ENCODE data around the gene ALDH5A1.

ALDH5A1 gene

DNA sequence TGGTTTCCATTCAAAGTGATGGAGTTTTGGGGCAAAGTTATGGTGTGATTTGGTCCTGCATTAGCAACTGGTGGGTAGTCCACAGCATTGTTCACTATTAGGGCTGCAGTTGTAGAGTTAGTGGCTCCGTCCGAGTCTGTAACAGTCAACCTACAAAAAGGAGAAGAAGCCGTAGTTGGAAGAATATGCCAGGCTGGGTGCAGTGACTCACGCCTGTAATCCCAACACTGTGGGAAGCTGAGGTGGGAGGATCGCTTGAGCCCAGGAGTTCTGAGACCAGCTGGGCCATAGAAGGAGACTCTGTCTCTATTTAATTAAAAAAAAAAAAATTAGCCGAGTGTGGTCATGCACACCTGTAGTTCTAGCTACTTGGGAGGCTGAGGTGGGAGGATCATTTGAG is 81.7 kb downstream of the ALDH5A1 start:
- no peak for DNase-seq

DNA sequence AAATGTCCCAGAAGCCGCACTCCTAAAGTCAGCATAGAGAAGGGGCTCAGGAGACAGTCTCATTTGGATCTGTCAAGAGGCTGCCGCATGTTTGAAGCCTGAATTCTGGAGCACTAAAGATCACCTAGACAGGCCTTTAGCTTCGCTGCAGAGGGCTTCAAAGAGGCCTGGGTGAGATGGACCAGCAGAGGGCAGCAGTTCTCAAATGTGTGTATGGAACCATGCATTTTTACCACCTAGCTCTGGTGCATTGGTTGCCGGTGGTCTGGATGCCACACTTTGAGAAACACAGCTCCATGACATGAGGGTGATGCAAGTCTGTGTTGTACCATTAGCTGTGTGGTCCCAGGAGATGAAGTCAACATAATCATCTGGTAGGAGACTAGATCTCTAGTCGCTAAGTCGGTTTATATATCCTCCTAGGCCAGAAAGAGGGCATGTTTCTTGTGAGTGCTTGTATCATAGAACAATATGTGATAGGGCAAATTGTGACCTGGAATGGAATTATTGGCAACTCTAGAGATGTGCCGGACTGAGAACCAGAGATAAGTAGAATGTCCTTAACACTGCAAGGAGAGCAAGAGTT is 86.4 kb downstream of the ALDH5A1 start:
- peak; percentile 85 to 86 for DNase-seq

DNA sequence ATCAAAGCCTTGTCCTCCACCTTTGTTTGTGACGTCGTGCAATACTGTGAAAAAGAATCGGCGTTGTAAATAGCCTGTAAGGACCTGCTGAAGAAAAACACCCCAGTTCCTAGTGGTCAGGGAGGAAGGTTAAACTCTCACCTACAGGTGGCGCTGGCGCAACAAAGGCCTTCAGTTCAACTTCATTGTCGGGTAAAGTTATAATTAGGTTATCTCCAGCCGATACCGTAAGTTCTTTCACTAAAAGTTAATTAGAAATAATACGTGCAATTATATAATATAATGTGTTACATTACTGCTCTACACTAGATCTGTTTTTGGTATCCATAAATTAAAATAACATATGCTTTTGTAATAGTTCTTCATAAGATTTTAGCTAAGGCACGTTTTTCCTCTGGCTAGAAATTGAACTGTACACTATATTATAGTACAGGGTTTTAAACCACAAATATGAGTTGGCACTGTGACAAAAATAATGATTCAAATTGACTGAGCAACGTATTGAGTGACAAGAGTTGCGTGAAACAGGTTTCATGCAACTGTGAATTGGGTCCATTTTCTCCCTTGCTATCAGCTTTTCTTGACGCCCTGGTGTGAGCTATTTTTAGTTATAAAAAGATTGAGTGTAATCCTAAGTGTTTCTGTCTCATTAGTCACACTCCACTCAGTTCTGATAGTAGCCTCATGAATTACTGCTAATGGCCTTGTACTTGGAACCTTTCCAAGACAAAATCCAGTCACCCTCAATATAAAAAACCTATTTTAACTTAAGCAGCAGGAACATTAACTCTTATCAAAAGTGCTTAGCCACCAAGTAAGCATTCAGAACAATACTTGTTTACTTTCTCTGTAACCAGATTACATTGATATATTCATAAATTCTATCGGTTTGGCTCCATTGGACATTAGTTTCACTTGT is 89.0 kb downstream of the ALDH5A1 start:
- DNase-seq = peak; percentile 81 to 82

DNA sequence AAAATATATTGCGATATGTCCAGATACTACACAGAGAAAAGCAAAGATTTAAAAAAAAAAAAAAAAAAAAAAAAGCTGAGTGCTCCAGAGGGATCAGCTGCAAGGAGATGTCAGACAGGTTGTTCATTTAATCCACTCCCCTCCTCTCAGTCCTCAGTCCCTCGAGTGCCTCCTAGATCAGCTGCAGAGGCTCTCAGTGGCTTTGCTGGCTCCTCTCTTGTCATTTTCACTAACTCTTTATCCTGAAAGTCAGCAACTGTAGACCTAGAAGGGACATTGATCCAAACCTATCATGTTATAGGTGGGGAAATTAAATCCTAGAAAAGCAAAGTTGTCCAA is 89.6 kb downstream of the ALDH5A1 start:
- DNase-seq = no peak
